HFF-Myc (cell line): Measurements from ENCODE around the gene GOSR1.
"Not testable (repeated sequence)": the region's sequence is repeated elsewhere in the genome, so short reads cannot be mapped to it uniquely, and the experiment has no call there.

Source experiments
- DNase-seq: peaks from one replicate; pipeline ENCODE4 v3.0.0-alpha.2; 2011; ENCODE audit warnings: low read depth; ENCODE audit errors: extremely low read depth
- H3K4me3 ChIP-seq: replicated peaks from 2 replicates; pipeline ENCODE4 v1.5.1; 2011; ENCODE audit warnings: low read depth, mild to moderate bottlenecking, control low read depth, low read length
- TF ChIP-seq, protein P1 (sequence below): IDR thresholded peaks from 2 replicates; pipeline ENCODE4 v1.5.1; 2012; ENCODE audit warnings: mild to moderate bottlenecking, low read depth, low read length, control low read depth; ENCODE audit errors: missing control alignments

GOSR1 gene

DNA sequence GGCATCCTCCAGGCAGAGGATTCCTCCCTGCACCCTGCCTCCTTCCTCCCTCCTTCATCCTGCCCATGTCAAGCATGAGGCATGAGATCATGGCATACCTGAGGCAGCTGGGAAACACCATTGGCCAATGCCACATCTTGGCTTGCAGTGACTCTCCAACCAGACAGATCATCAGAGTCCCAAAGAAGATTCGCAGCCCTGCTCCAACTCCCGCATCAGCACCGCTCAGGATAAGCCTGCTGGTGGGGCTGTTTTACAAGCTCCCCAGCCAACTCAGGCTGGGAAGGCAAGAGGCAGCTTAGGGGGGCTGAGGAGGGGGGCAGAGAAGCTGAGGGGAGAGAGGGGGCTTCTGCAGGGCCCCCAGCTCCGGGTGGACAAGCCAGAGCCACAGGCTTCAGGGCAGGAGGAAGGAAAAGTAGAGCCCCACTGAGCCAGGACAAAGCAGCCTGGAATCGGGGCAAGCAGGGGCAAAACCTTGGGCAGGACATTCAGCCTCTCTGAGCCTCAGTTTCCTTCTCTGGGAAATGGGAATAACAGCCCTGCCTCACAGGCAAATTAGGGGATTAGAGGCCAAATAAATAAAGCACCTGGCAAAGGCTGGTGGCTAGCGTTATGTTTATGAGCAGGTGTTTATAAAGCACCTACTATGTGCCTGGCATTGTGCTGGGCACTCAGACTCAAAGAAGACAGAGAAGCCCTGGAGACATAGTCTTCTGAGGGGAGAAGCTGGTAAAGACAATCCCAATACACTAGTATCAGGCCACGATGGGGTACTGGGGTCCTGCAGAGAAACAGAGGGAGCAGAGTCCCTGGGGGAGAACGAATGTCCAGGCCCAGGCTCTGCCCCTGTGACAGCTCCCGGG, 88.1 kb downstream of the GOSR1 start:
- TF ChIP-seq, protein P1, sequence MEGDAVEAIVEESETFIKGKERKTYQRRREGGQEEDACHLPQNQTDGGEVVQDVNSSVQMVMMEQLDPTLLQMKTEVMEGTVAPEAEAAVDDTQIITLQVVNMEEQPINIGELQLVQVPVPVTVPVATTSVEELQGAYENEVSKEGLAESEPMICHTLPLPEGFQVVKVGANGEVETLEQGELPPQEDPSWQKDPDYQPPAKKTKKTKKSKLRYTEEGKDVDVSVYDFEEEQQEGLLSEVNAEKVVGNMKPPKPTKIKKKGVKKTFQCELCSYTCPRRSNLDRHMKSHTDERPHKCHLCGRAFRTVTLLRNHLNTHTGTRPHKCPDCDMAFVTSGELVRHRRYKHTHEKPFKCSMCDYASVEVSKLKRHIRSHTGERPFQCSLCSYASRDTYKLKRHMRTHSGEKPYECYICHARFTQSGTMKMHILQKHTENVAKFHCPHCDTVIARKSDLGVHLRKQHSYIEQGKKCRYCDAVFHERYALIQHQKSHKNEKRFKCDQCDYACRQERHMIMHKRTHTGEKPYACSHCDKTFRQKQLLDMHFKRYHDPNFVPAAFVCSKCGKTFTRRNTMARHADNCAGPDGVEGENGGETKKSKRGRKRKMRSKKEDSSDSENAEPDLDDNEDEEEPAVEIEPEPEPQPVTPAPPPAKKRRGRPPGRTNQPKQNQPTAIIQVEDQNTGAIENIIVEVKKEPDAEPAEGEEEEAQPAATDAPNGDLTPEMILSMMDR: no peak
- no peak overlapping the region for H3K4me3 ChIP-seq
- no peak for DNase-seq

GRCh38 chr17:30566104-30566503, 88.9 kb downstream of the GOSR1 start:
- not testable (repeated sequence) for DNase-seq, H3K4me3 ChIP-seq

DNA sequence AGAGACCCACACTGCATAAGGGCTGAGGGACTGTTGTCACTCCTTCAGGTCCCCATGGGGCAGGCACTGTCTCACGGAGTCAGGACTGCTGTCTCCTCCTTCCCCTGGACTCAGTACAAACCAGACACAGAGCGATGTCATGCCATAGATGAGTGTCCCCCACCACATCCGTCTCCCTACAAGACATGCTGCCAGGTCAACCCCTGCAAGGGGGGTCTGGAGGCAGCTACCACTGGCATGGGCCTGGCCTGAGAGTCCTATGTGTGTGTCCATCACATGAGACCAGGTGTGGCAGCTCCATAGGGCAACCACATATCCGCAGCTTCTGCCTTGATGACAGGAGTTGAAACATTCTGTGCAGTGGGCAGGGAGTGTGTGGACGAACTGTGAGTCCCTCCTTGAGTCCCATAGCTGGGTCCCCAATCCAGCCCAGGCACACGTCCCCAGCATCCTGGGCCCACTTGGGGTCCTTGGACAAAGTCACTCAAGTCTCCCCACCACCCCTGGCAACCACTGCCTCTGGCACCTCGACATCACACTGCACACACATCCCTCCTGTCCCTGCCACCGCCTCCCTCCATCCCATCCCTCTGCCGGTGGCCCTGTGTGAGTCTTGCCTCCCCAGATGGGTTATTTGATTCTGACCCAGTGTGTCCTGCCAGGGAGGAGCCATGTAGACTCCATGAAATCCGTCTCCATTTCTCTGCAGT, 89.5 kb downstream of the GOSR1 start:
- not testable (repeated sequence) for DNase-seq, H3K4me3 ChIP-seq

DNA sequence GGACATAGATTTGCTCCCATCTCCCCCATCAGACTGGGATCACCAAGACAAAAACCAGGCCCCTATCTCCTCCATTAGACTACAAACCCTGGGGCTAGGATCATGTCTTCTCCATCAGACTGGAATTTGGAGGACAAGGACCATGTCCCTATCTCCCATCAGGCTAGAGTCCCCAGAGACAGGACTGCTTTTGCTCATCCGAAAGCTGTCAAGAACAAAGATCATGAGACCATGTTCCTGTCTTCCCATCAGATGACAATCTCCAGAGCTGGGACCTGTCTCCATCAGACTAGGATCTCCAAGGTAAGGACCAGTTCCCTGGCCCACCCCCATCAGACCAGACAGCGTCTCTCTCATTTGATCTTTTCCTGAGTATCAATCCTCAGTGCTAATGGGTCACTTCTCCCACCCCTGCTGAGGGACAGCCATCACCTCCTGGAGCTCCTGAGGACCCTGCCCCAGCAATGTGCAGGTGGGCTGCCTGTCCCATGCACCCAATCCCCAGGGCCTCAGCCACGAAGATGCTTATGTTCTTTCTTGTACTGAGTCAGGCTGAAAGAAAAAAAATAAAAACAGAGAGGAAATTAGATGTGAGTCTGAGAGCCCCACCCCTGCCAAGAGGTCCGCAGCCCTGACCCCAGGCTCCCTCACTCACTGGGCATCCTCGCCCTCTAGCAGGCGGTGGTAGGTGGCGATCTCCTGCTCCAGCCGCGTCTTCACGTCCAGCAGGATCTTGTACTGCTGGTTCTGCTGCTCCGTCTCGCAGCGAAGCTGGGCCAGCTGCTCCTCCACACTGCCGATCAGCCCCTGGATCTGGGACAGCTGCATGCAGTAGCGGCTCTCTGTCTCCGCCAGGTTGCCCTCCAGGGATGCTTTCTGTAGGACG, 90.3 kb downstream of the GOSR1 start:
- DNase-seq: no peak
- no peak overlapping the region for H3K4me3 ChIP-seq
- TF ChIP-seq, protein P1: no peak

GRCh38 chr17:30568117-30568430, 90.9 kb downstream of the GOSR1 start:
- TF ChIP-seq, protein P1: no peak
- no peak overlapping the region for H3K4me3 ChIP-seq
- DNase-seq: no peak

DNA sequence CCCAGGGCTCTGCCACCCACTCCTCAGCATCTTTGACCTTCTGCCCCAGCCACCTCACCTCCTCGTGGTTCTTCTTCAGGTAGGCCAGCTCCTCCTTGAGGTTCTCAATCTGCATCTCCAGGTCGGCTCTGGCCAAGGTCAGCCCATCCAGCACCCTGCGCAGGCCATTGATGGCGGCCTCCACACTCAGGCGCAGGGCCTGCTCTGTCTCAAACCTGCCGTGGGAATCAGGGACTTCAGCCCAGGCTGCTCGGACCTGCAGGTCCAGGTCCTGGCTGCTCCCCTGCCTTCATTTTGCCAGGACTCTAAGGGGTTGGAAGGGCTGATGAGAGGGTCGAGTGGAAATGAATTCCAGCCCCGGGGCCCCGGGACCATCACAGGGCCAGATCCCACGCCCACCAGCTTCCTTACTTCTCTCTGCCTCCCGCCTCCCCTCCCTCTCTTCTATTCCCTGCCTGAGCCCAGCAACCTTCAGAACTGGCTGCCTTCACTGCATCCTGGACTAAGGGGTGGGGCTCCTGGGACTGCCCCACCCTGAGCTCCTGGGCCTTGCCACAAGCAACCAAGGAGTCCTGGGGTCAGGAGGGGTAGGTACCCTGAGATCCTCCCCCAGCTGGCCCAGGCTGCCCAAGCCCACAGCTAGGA, 92.4 kb downstream of the GOSR1 start:
- DNase-seq, H3K4me3 ChIP-seq: not testable (repeated sequence)

GRCh38 chr17:30570191-30570590, 93.0 kb downstream of the GOSR1 start:
- DNase-seq: no peak
- H3K4me3 ChIP-seq: no peak overlapping the region
- TF ChIP-seq, protein P1: no peak
